ENCODE measurements around the gene EEFSEC. TPM values are rescaled to one million over a fixed set of nuclear protein-coding genes. Genes with fewer than 3 reads are reported as not detected.

Gene EEFSEC
- polyA plus RNA-seq, 1 donor (not counting 4 experiments of a cell fraction or from before 2014, with no cell fraction given) = 8.7 TPM

DNA sequence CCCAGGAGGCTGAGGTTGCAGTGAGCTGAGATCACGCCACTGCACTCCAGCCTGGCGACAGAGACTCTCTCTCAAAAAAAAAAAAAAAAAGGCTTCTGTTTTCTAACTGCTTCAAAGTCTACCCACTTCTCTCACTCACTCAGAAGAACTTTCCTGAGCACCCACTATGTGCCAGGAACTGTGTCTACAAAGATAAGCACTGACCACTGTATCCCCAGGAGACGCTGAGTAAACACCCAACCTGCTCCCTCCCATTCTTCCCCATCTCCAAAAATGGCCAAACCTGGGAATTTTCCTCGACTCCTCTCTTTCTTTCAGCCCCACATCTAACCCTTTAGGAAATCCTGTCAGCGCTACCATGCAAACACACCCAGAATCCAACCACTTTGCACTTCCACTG lies 42.1 kb upstream of the EEFSEC start:
- H3K4me1 ChIP-seq (ENCODE audit: control insufficient read depth, extremely low read depth, insufficient read depth, low read length) = peaks cover 11% of the 10 kb centered on the region
- no peaks in the 10 kb centered on the region for H3K9me3 ChIP-seq (ENCODE audit: control insufficient read depth, low read depth, low read length)
- H2AFZ ChIP-seq (ENCODE audit: control insufficient read depth, low read length) = no peak overlapping the region
- H3K27me3 ChIP-seq (ENCODE audit: control insufficient read depth, extremely low read depth, insufficient read depth, low read length) = no peaks in the 10 kb centered on the region
- no peak overlapping the region for H3K4me3 ChIP-seq (ENCODE audit: control insufficient read depth in 2 of 3, extremely low read depth in 1 of 3, insufficient read depth in 2 of 3, low read depth in 1 of 3, low read length in 3 of 3)
- TF ChIP-seq CTCF (optimal IDR thresholded peaks at IDR 0.05 in 1 of 3, IDR thresholded peaks at IDR 0.05 in 1 of 3, conservative IDR thresholded peaks at IDR 0.05 in 1 of 3; ENCODE audit: extremely low read depth in 1 of 3, insufficient read depth in 2 of 3, low read length in 3 of 3) (no peak), EZH2 (IDR thresholded peaks at IDR 0.05; ENCODE audit: low read length) (no peak)
- peaks cover 5% of the 10 kb centered on the region for H4K20me1 ChIP-seq (ENCODE audit: control insufficient read depth, extremely low read depth, insufficient read depth, low read length)
- DNase-seq (ENCODE audit: low read depth, low spot score) (no peak), FAIRE-seq (no peak)
- H3K9ac ChIP-seq (ENCODE audit: control insufficient read depth, extremely low read depth, insufficient read depth, low read length) = no peak overlapping the region
- H3K79me2 ChIP-seq (ENCODE audit: control insufficient read depth, insufficient read depth, low read length) = peaks cover 50% of the 10 kb centered on the region
- H3K9me1 ChIP-seq (ENCODE audit: control insufficient read depth, extremely low read depth, insufficient read depth, low read length) = no peaks in the 10 kb centered on the region
- H3K4me2 ChIP-seq (ENCODE audit: control insufficient read depth, extremely low read depth, insufficient read depth, low read depth, low read length) = no peak overlapping the region
- dilution Hi-C loops (cut with MboI; ENCODE audit: extremely low pct_ligation_motif_present, low sequenced_read_pairs) = no loop called here
- H3K27ac ChIP-seq (ENCODE audit: control insufficient read depth, insufficient read depth, low read length) = no peak overlapping the region
- peaks cover 15 to 37% of the 10 kb centered on the region in 2 experiments for H3K36me3 ChIP-seq (ENCODE audit: control insufficient read depth in 2 of 2, extremely low read depth in 1 of 2, insufficient read depth in 2 of 2, low read length in 2 of 2)

GRCh38 chr3:128112357-128112968 lies 40.8 kb upstream of the EEFSEC start:
- H3K9me1 ChIP-seq (ENCODE audit: control insufficient read depth, extremely low read depth, insufficient read depth, low read length) = no peaks in the 10 kb centered on the region
- TF ChIP-seq CTCF (optimal IDR thresholded peaks at IDR 0.05 in 1 of 3, IDR thresholded peaks at IDR 0.05 in 1 of 3, conservative IDR thresholded peaks at IDR 0.05 in 1 of 3; ENCODE audit: extremely low read depth in 1 of 3, insufficient read depth in 2 of 3, low read length in 3 of 3) = no peak
- TF ChIP-seq EZH2 (IDR thresholded peaks at IDR 0.05; ENCODE audit: low read length) = no peak
- no peak overlapping the region for H2AFZ ChIP-seq (ENCODE audit: control insufficient read depth, low read length)
- DNase-seq (ENCODE audit: low read depth, low spot score) = no peak
- peaks cover 15 to 32% of the 10 kb centered on the region in 2 experiments for H3K36me3 ChIP-seq (ENCODE audit: control insufficient read depth in 2 of 2, extremely low read depth in 1 of 2, insufficient read depth in 2 of 2, low read length in 2 of 2)
- H3K9ac ChIP-seq (ENCODE audit: control insufficient read depth, extremely low read depth, insufficient read depth, low read length) = no peak overlapping the region
- no peak overlapping the region for H3K4me3 ChIP-seq (ENCODE audit: control insufficient read depth in 2 of 3, extremely low read depth in 1 of 3, insufficient read depth in 2 of 3, low read depth in 1 of 3, low read length in 3 of 3)
- peaks cover 11% of the 10 kb centered on the region for H3K4me1 ChIP-seq (ENCODE audit: control insufficient read depth, extremely low read depth, insufficient read depth, low read length)
- dilution Hi-C loops (cut with MboI; ENCODE audit: extremely low pct_ligation_motif_present, low sequenced_read_pairs) = no loop called here
- no peak for FAIRE-seq
- H3K79me2 ChIP-seq (ENCODE audit: control insufficient read depth, insufficient read depth, low read length) = peaks cover 49% of the 10 kb centered on the region
- no peak overlapping the region for H3K4me2 ChIP-seq (ENCODE audit: control insufficient read depth, extremely low read depth, insufficient read depth, low read depth, low read length)
- peaks cover 5% of the 10 kb centered on the region for H4K20me1 ChIP-seq (ENCODE audit: control insufficient read depth, extremely low read depth, insufficient read depth, low read length)
- no peak overlapping the region for H3K27ac ChIP-seq (ENCODE audit: control insufficient read depth, insufficient read depth, low read length)
- no peaks in the 10 kb centered on the region for H3K9me3 ChIP-seq (ENCODE audit: control insufficient read depth, low read depth, low read length)
- H3K27me3 ChIP-seq (ENCODE audit: control insufficient read depth, extremely low read depth, insufficient read depth, low read length) = no peaks in the 10 kb centered on the region
